Stimulated activated CD4-positive, alpha-beta T cell treated with anti-CD3 and anti-CD28 coated beads, Interleukin-12 subunit alpha, Interleukin-12 subunit beta, amount 100 ng/mL, for 48 hours (primary cell): ENCODE measurements around the gene CEP78.

ENCODE experiments used
- DNase-seq, 3 donors: peaks; one replicate each; pipeline ENCODE4 v3.0.0-alpha.2; 2020; ENCODE audit warnings: low read depth in 2 of 3, low spot score in 1 of 3

The CEP78 gene

GRCh38 chr9:78306222-78307076 is 70.6 kb downstream of the CEP78 start:
- no peak for DNase-seq

- DNase-seq: no peak
Measured at GRCh38 chr9:78307360-78307759, 71.5 kb downstream of the CEP78 start.

- DNase-seq: no peak
Measured at GRCh38 chr9:78309066-78309465, 73.2 kb downstream of the CEP78 start.

- DNase-seq: no peak
Measured at GRCh38 chr9:78311075-78311474, 75.2 kb downstream of the CEP78 start.

GRCh38 chr9:78311886-78312524 is 76.1 kb downstream of the CEP78 start:
- DNase-seq: no peak

GRCh38 chr9:78314550-78314949 is 78.7 kb downstream of the CEP78 start:
- DNase-seq: no peak

GRCh38 chr9:78314953-78315870 is 79.3 kb downstream of the CEP78 start:
- no peak for DNase-seq

- DNase-seq: no peak
Measured at GRCh38 chr9:78316166-78316892, 80.5 kb downstream of the CEP78 start.

GRCh38 chr9:78319197-78320029 is 83.5 kb downstream of the CEP78 start:
- no peak for DNase-seq

- no peak for DNase-seq
Measured at GRCh38 chr9:78320030-78320693, 84.3 kb downstream of the CEP78 start.

GRCh38 chr9:78320875-78321496 is 85.1 kb downstream of the CEP78 start:
- DNase-seq: no peak

GRCh38 chr9:78321505-78321904 is 85.6 kb downstream of the CEP78 start:
- DNase-seq: no peak

- DNase-seq: no peak
Measured at GRCh38 chr9:78324068-78324650, 88.3 kb downstream of the CEP78 start.

- no peak for DNase-seq
Measured at GRCh38 chr9:78324682-78325081, 88.8 kb downstream of the CEP78 start.

- no peak for DNase-seq
Measured at GRCh38 chr9:78325343-78325742, 89.5 kb downstream of the CEP78 start.

GRCh38 chr9:78325846-78326360 is 90.0 kb downstream of the CEP78 start:
- DNase-seq: no peak

GRCh38 chr9:78326564-78326963 is 90.7 kb downstream of the CEP78 start:
- no peak for DNase-seq
